HepG2 (cell line): ENCODE measurements around the gene HPS1. TPM values are rescaled to one million over a fixed set of nuclear protein-coding genes. Genes with fewer than 3 reads are reported as not detected.

Experiments used
- AHR ChIP-seq: IDR thresholded peaks from 2 replicates; pipeline ENCODE4 v1.6.1; 2018; ENCODE audit warnings: missing genetic modification reagents, missing compliant biosample characterization
- CSRNP1 ChIP-seq: sonication (generic); formaldehyde crosslinking; IDR thresholded peaks from 2 replicates; pipeline ENCODE4 v1.8.1; 2023; ENCODE audit warnings: mild to moderate bottlenecking, missing genetic modification reagents
- FOSL2 ChIP-seq: sonication (generic); formaldehyde crosslinking; IDR thresholded peaks from 2 replicates; pipeline ENCODE4 v1.4.0; 2020; ENCODE audit warnings: missing genetic modification reagents
- HDAC2 ChIP-seq: sonication (generic); formaldehyde crosslinking; IDR thresholded peaks from 2 replicates; pipeline ENCODE4 v1.4.0; 2020; ENCODE audit warnings: missing genetic modification reagents
- KAT8 ChIP-seq: IDR thresholded peaks from 2 replicates; pipeline ENCODE4 v1.6.1; 2016; ENCODE audit warnings: missing genetic modification reagents, missing compliant biosample characterization
- KLF16 ChIP-seq, 2 experiments: sonication (generic) in 1 of 2; formaldehyde crosslinking in 1 of 2; IDR thresholded peaks; 2 replicates each; pipeline versions ENCODE4 v1.6.1 to v1.8.0; 2016 to 2023; ENCODE audit warnings: missing genetic modification reagents in 2 of 2, missing compliant biosample characterization in 1 of 2
- NAIF1 ChIP-seq: sonication (generic); formaldehyde crosslinking; IDR thresholded peaks from 2 replicates; pipeline ENCODE4 v1.5.0; 2020; ENCODE audit warnings: mild to moderate bottlenecking, missing genetic modification reagents, borderline replicate concordance
- NR2F6 ChIP-seq, 2 experiments: IDR thresholded peaks; 2 replicates each; pipeline ENCODE4 v1.6.1; 2016; ENCODE audit warnings: antibody characterized with exemption in 1 of 2, mild to moderate bottlenecking in 1 of 2
- SALL1 ChIP-seq: sonication (generic); formaldehyde crosslinking; IDR thresholded peaks from 2 replicates; pipeline ENCODE4 v1.8.0; 2022; ENCODE audit warnings: mild to moderate bottlenecking, missing genetic modification reagents
- STAG1 ChIP-seq: sonication (generic); formaldehyde crosslinking; IDR thresholded peaks from 2 replicates; pipeline ENCODE4 v1.4.0; 2020; ENCODE audit warnings: missing genetic modification reagents
- TEAD3 ChIP-seq: optimal IDR thresholded peaks from 2 replicates; pipeline ENCODE3; 2016; ENCODE audit warnings: borderline replicate concordance
- ZFP37 ChIP-seq: sonication (generic); formaldehyde crosslinking; IDR thresholded peaks from 2 replicates; pipeline ENCODE4 v1.4.0; 2020; ENCODE audit warnings: missing genetic modification reagents, borderline replicate concordance
- ZFP91 ChIP-seq: sonication (generic); formaldehyde crosslinking; IDR thresholded peaks from 2 replicates; pipeline ENCODE4 v1.9.0; 2022; ENCODE audit warnings: missing genetic modification reagents, mild to moderate bottlenecking, borderline replicate concordance
- ZFX ChIP-seq: sonication (generic); formaldehyde crosslinking; IDR thresholded peaks from 2 replicates; pipeline ENCODE4 v1.4.0; 2020; ENCODE audit warnings: mild to moderate bottlenecking, low read depth, missing genetic modification reagents, moderate library complexity
- ZMYM4 ChIP-seq: sonication (generic); formaldehyde crosslinking; IDR thresholded peaks from 2 replicates; pipeline ENCODE4 v1.8.1; 2023; ENCODE audit warnings: mild to moderate bottlenecking, missing genetic modification reagents
- polyA plus RNA-seq, 8 experiments: library from polyadenylated mRNA; depleted of rRNA in 3 of 8; stranded (reverse) in 7 of 8; unstranded in 1 of 8; fragments of >200 nt; fragmentation: Illumina TruSeq in 4 of 8; extraction: Trizol in 4 of 8; gene quantifications; 2 replicates each; pipeline versions ENCODE4 v1.2.1 to v1.2.3, GENCODE V29; 2011 to 2016; ENCODE audit warnings: low read depth in 4 of 8, missing spikeins in 1 of 8, mixed read lengths in 1 of 8; ENCODE audit not compliant: insufficient read depth in 1 of 8
- total RNA-seq, 5 experiments: library from RNA; depleted of rRNA; stranded (reverse); fragments of >200 nt; fragmentation: Illumina TruSeq; extraction: Trizol; gene quantifications; 2 replicates each; pipeline ENCODE4 v1.2.3, GENCODE V29; 2016; ENCODE audit warnings: low read depth in 1 of 5
- TF ChIP-seq, protein P1 (sequence below): sonication (generic); formaldehyde crosslinking; IDR thresholded peaks from 2 replicates; pipeline ENCODE4 v1.4.0; 2020; ENCODE audit warnings: missing genetic modification reagents

The HPS1 gene
- total and polyA plus RNA-seq, 2 of the 13 experiments (the other 11 are each of a cell fraction or from before 2014, with no cell fraction given), result 24.6 to 25.8 TPM

- TF ChIP-seq, protein P1, sequence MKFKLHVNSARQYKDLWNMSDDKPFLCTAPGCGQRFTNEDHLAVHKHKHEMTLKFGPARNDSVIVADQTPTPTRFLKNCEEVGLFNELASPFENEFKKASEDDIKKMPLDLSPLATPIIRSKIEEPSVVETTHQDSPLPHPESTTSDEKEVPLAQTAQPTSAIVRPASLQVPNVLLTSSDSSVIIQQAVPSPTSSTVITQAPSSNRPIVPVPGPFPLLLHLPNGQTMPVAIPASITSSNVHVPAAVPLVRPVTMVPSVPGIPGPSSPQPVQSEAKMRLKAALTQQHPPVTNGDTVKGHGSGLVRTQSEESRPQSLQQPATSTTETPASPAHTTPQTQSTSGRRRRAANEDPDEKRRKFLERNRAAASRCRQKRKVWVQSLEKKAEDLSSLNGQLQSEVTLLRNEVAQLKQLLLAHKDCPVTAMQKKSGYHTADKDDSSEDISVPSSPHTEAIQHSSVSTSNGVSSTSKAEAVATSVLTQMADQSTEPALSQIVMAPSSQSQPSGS (CRISPR knock-in tag), result peak; percentile 27; the same call in 1 of the 2 replicates
- 0 out of 2 replicates have a peak, but pooled peaks have one; percentile 24 for TF ChIP-seq AHR
- no peak for TF ChIP-seq NR2F6 (IDR thresholded peaks at IDR 0.05)
- peak; percentile 26; the same call in 1 of the 2 replicates for TF ChIP-seq NR2F6 (CRISPR knock-in tag; IDR thresholded peaks at IDR 0.05)
- peak; percentile 50; the same call in 1 of the 2 replicates for TF ChIP-seq ZFP91 (CRISPR knock-in tag)
- 0 out of 4 replicates have a peak, but pooled peaks of 1 of the 2 experiments have one; percentile 23 for TF ChIP-seq KLF16 (CRISPR knock-in tag; IDR thresholded peaks at IDR 0.05)
- TF ChIP-seq HDAC2, result 0 out of 2 replicates have a peak, but pooled peaks have one; percentile 29
- TF ChIP-seq TEAD3 (CRISPR knock-in tag), result peak; percentile 70
- peak; percentile 50 for TF ChIP-seq SALL1
- peak; percentile 97 for TF ChIP-seq STAG1 (CRISPR knock-in tag)
- 0 out of 2 replicates have a peak, but pooled peaks have one; percentile 29 for TF ChIP-seq CSRNP1 (CRISPR knock-in tag)
- no peak for TF ChIP-seq ZFP37 (CRISPR knock-in tag)
- TF ChIP-seq NAIF1 (CRISPR knock-in tag), result no peak
- TF ChIP-seq ZFX (CRISPR knock-in tag), result peak; percentile 23; the same call in 1 of the 2 replicates
- peak; percentile 62; the same call in 1 of the 2 replicates for TF ChIP-seq ZMYM4 (CRISPR knock-in tag)
- 0 out of 2 replicates have a peak, but pooled peaks have one; percentile 27 for TF ChIP-seq KAT8
- peak; percentile 46; the same call in 1 of the 2 replicates for TF ChIP-seq FOSL2 (CRISPR knock-in tag)
Observed at GRCh38 chr10:98467506-98468318, 21.0 kb upstream of the HPS1 start (continued).
